ENCODE results near the gene IL21R. TPM values are rescaled to one million over a fixed set of nuclear protein-coding genes. Genes with fewer than 3 reads are reported as not detected.

IL21R gene
- total and polyA plus RNA-seq, 2 experiments from 2014 or later, result not detected

- H3K36me3 ChIP-seq, result no peaks in the 10 kb centered on the region
- no peaks in the 10 kb centered on the region for H3K27me3 ChIP-seq
- no peak for DNase-seq (ENCODE audit: low read depth in 1 of 2, low spot score in 1 of 2)
- TF ChIP-seq CTCF (IDR thresholded peaks at IDR 0.05; ENCODE audit: low read depth, low read length), result no peak
- H3K27ac ChIP-seq, result no peak overlapping the region
- H3K4me3 ChIP-seq, result no peak overlapping the region
- no peaks in the 10 kb centered on the region for H3K9me3 ChIP-seq (ENCODE audit: low read depth)
- peaks cover 3% of the 10 kb centered on the region for H3K4me1 ChIP-seq (ENCODE audit: low read depth)
Observed at GRCh38 chr16:27368358-27368722, 33.6 kb upstream of the IL21R start.

- Histone ChIP-seq H3K27me3 (no peaks in the 10 kb centered on the region), H3K4me3 (no peak overlapping the region), H3K27ac (no peak overlapping the region), H3K4me1 (ENCODE audit: low read depth) (peaks cover 1% of the 10 kb centered on the region), H3K9me3 (ENCODE audit: low read depth) (no peaks in the 10 kb centered on the region), H3K36me3 (no peaks in the 10 kb centered on the region)
- TF ChIP-seq CTCF (IDR thresholded peaks at IDR 0.05; ENCODE audit: low read depth, low read length), result no peak
- no peak for DNase-seq (ENCODE audit: low read depth in 1 of 2, low spot score in 1 of 2)
Observed at GRCh38 chr16:27369806-27370205, 32.2 kb upstream of the IL21R start.

GRCh38 chr16:27370318-27370717 is 31.7 kb upstream of the IL21R start:
- no peaks in the 10 kb centered on the region for H3K4me1 ChIP-seq (ENCODE audit: low read depth)
- no peak for TF ChIP-seq CTCF (IDR thresholded peaks at IDR 0.05; ENCODE audit: low read depth, low read length)
- no peaks in the 10 kb centered on the region for H3K9me3 ChIP-seq (ENCODE audit: low read depth)
- no peak for DNase-seq (ENCODE audit: low read depth in 1 of 2, low spot score in 1 of 2)
- no peak overlapping the region for H3K27ac ChIP-seq
- H3K4me3 ChIP-seq, result no peak overlapping the region
- no peaks in the 10 kb centered on the region for H3K27me3 ChIP-seq
- H3K36me3 ChIP-seq, result no peaks in the 10 kb centered on the region

- no peak for DNase-seq (ENCODE audit: low read depth in 1 of 2, low spot score in 1 of 2)
- no peak for TF ChIP-seq CTCF (IDR thresholded peaks at IDR 0.05; ENCODE audit: low read depth, low read length)
- Histone ChIP-seq H3K4me1 (ENCODE audit: low read depth) (no peaks in the 10 kb centered on the region), H3K4me3 (no peak overlapping the region), H3K36me3 (no peaks in the 10 kb centered on the region), H3K9me3 (ENCODE audit: low read depth) (no peaks in the 10 kb centered on the region), H3K27me3 (no peaks in the 10 kb centered on the region), H3K27ac (no peak overlapping the region)
Observed at GRCh38 chr16:27373312-27373711, 28.7 kb upstream of the IL21R start.

- Histone ChIP-seq H3K9me3 (ENCODE audit: low read depth) (no peaks in the 10 kb centered on the region), H3K27me3 (no peaks in the 10 kb centered on the region), H3K36me3 (no peaks in the 10 kb centered on the region), H3K4me3 (no peak overlapping the region), H3K27ac (no peak overlapping the region), H3K4me1 (ENCODE audit: low read depth) (no peaks in the 10 kb centered on the region)
- DNase-seq (ENCODE audit: low read depth in 1 of 2, low spot score in 1 of 2), result no peak
- TF ChIP-seq CTCF (IDR thresholded peaks at IDR 0.05; ENCODE audit: low read depth, low read length), result no peak
Observed at GRCh38 chr16:27374221-27374803, 27.7 kb upstream of the IL21R start.

Measured in cardiac muscle cell (in vitro differentiated cells and primary cell).